GM21526 (cell line): Measurements from ENCODE around the gene MEAK7.

Experiments
- ATAC-seq: cut with Tn5 transposase; IDR thresholded peaks from one replicate; pipeline ENCODE4 v1.9.1; 2021; ENCODE audit warnings: moderate library complexity; ENCODE audit not compliant: unreplicated experiment, low FRiP score

MEAK7 gene

GRCh38 chr16:84504420-84505248, at the start of gene MEAK7:
TSS of gene MEAK7 (minus strand) at chr16:84504659. CDS start at chr16:84498086, 6,573 bp downstream.
- peak; percentile 92 for ATAC-seq

- ATAC-seq, result no peak
Measured at GRCh38 chr16:84553873-84554399, 49.5 kb upstream of the MEAK7 start.

- no peak for ATAC-seq
Measured at GRCh38 chr16:84552135-84552534, 47.7 kb upstream of the MEAK7 start.

GRCh38 chr16:84550096-84550495, 45.6 kb upstream of the MEAK7 start:
- ATAC-seq, result no peak

GRCh38 chr16:84548971-84549844, 44.7 kb upstream of the MEAK7 start:
- no peak for ATAC-seq

GRCh38 chr16:84548508-84548907, 44.0 kb upstream of the MEAK7 start:
- no peak for ATAC-seq

GRCh38 chr16:84547546-84548061, 43.1 kb upstream of the MEAK7 start:
- no peak for ATAC-seq

- no peak for ATAC-seq
Measured at GRCh38 chr16:84546669-84547545, 42.4 kb upstream of the MEAK7 start.

GRCh38 chr16:84545114-84545737, 40.8 kb upstream of the MEAK7 start:
- ATAC-seq, result no peak

GRCh38 chr16:84544031-84544773, 39.7 kb upstream of the MEAK7 start:
- ATAC-seq, result no peak

GRCh38 chr16:84543253-84543652, 38.8 kb upstream of the MEAK7 start:
- no peak for ATAC-seq

- ATAC-seq, result no peak
Measured at GRCh38 chr16:84541999-84542817, 37.7 kb upstream of the MEAK7 start.

GRCh38 chr16:84540194-84540593, 35.7 kb upstream of the MEAK7 start:
- no peak for ATAC-seq

- ATAC-seq, result no peak
Measured at GRCh38 chr16:84538222-84538840, 33.9 kb upstream of the MEAK7 start.

GRCh38 chr16:84537491-84538151, 33.2 kb upstream of the MEAK7 start:
- ATAC-seq, result no peak

- no peak for ATAC-seq
Measured at GRCh38 chr16:84535851-84536250, 31.4 kb upstream of the MEAK7 start.

- ATAC-seq, result no peak
Measured at GRCh38 chr16:84535408-84535807, 30.9 kb upstream of the MEAK7 start.
